ENCODE results near the gene DCP2.
A peak's percentile ranks its signal among the peaks of the same experiment; 100 is the strongest.

Gene DCP2

DNA sequence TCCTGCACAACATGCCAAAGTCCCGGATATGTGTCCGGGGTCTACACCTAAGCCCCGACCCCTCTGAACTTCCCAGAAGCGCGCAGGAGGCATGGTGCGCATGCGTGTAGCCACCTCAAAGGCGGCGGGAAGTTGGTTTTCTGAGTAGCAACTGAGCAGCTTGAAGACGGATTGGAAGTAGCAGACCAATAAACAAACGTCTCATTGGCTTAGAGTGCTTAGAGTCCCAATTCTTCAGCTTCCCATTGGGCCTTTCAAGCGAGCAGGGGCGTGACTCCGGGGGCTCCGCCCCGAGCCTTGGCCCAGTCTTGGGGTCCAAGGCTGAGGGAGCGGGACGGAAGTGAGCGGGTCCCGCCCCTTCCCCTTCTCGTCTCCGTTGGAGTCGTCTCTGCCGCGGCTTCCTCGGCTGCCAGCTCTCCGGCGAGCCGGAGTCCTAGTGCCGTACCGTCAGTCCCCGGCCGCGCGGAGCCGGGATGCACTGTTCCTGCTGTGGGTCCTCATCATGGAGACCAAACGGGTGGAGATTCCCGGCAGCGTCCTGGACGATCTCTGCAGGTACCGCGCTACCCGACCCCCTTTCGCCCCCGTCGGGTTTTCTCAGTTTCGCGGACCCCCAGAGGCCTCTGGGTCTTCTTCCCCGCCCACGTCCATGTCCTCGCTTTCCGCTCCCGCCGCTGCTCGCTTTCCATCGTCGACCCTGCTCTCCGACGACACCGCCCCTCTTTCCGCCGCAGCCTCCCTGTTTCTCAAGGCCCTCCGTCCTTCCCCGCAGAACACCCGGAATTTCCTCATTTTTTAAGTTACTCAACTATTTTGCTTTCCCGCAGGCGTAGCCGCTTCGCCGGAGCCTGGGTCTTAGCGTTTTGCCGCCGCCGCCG is at the start of gene DCP2:
DCP2 (plus strand) TSS at position 367 of the 878 bp plus-strand sequence; CDS start at position 503, 136 bp downstream.
- no peaks in the 10 kb centered on the region for H3K27me3 ChIP-seq (ENCODE audit: control insufficient read depth in 5 of 5, insufficient read depth in 4 of 5, low read length in 5 of 5)
- peak within 1 kb of the TSS; percentile 84 to 99 (median 95) for H3K4me3 ChIP-seq (ENCODE audit: low read depth in 1 of 5, low read length in 5 of 5)

DNA sequence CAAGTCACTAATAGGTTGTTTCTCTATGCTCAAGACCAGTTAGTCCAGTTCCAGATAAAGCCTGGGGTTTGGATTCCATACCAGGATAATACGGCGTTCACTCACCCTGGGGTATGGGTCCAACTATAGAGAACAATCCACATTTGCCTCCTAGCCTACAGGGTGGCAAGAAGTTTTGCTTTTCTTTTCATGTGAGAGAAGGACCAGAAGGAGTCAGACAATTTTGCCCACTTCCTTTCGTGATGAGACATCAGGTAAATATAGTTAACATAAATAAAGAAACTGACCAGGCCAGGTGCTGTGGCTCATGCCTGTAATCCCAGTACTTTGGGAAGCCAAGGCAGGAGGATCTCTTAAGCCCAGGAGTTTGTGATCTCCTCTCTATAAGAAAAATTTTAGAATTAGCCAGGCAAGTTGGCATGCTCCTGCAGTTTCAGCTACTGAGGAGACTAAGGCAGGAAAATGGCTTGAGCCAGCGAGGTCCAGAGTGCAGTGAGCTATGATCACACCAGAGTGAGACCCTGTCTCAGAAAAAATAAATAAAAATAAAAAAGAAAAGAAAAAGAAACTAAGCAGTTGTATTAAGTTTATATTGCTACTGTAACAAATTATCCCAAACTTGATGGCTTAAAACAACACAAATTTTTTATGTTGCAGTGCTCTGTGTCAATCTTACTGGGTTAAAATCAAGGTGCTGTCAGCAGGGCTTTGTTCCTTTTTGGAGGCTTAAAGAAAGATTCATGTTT is 47.1 kb upstream of the DCP2 start:
- H3K9ac ChIP-seq (ENCODE audit: low read length in 5 of 5) = no peak overlapping the region
- H3K36me3 ChIP-seq (ENCODE audit: control insufficient read depth in 5 of 5, insufficient read depth in 5 of 5, low read length in 5 of 5) = no peaks in the 10 kb centered on the region
- H3K4me3 ChIP-seq (ENCODE audit: low read depth in 1 of 5, low read length in 5 of 5) = no peak overlapping the region
- H3K27me3 ChIP-seq (ENCODE audit: control insufficient read depth in 5 of 5, insufficient read depth in 4 of 5, low read length in 5 of 5) = no peaks in the 10 kb centered on the region
- peaks cover 0 to 8% (median 3%) of the 10 kb centered on the region in 5 donors for H3K4me1 ChIP-seq (ENCODE audit: control insufficient read depth in 5 of 5, insufficient read depth in 5 of 5, low read length in 5 of 5)
- H3K27ac ChIP-seq (ENCODE audit: low read depth, low read length) = no peak overlapping the region
- no peaks in the 10 kb centered on the region for H3K9me3 ChIP-seq (ENCODE audit: control insufficient read depth in 5 of 5, low read length in 5 of 5)

More for the DNA sequence above, at the start of gene DCP2:
- Histone ChIP-seq H3K36me3 (ENCODE audit: control insufficient read depth in 5 of 5, insufficient read depth in 5 of 5, low read length in 5 of 5) (peaks cover 0 to 3% (median 0%) of the 10 kb centered on the region in 5 donors), H3K4me1 (ENCODE audit: control insufficient read depth in 5 of 5, insufficient read depth in 5 of 5, low read length in 5 of 5) (peaks cover 2 to 30% (median 26%) of the 10 kb centered on the region in 5 donors), H3K27ac (ENCODE audit: low read depth, low read length) (peak within 1 kb of the TSS; percentile 96), H3K9me3 (ENCODE audit: control insufficient read depth in 5 of 5, low read length in 5 of 5) (no peaks in the 10 kb centered on the region), H3K9ac (ENCODE audit: low read length in 5 of 5) (peak within 1 kb of the TSS; percentile 73 to 97 (median 95))

GRCh38 chr5:112930082-112930344 is 46.6 kb upstream of the DCP2 start:
- Histone ChIP-seq H3K9ac (ENCODE audit: low read length in 5 of 5) (no peak overlapping the region), H3K4me3 (ENCODE audit: low read depth in 1 of 5, low read length in 5 of 5) (no peak overlapping the region), H3K27ac (ENCODE audit: low read depth, low read length) (no peak overlapping the region), H3K9me3 (ENCODE audit: control insufficient read depth in 5 of 5, low read length in 5 of 5) (no peaks in the 10 kb centered on the region), H3K36me3 (ENCODE audit: control insufficient read depth in 5 of 5, insufficient read depth in 5 of 5, low read length in 5 of 5) (no peaks in the 10 kb centered on the region), H3K27me3 (ENCODE audit: control insufficient read depth in 5 of 5, insufficient read depth in 4 of 5, low read length in 5 of 5) (no peaks in the 10 kb centered on the region), H3K4me1 (ENCODE audit: control insufficient read depth in 5 of 5, insufficient read depth in 5 of 5, low read length in 5 of 5) (peaks cover 0 to 8% (median 3%) of the 10 kb centered on the region in 5 donors)

DNA sequence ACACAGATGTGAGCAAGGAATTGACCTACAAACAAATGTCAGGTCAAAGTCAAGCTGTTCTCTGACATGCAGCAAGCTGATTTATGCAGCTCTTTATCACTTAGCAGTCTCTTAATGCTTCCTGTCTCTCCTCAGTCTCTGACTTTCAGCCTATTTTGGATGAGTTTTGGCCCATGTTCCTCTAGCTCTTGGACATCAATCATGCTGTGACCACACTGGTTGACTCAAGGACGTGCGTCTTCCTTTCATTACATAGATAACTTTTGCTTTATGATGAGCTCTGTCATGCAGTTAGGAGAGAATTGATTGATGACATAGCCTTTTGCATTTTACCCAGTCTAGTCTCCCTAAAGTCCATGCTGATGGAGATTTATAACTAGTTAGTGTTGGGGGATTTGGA is 45.1 kb upstream of the DCP2 start:
- no peak overlapping the region for H3K27ac ChIP-seq (ENCODE audit: low read depth, low read length)

GRCh38 chr5:112933105-112933504 is 43.5 kb upstream of the DCP2 start:
- no peaks in the 10 kb centered on the region for H3K27me3 ChIP-seq (ENCODE audit: control insufficient read depth in 5 of 5, insufficient read depth in 4 of 5, low read length in 5 of 5)
- no peaks in the 10 kb centered on the region for H3K36me3 ChIP-seq (ENCODE audit: control insufficient read depth in 5 of 5, insufficient read depth in 5 of 5, low read length in 5 of 5)
- no peaks in the 10 kb centered on the region for H3K9me3 ChIP-seq (ENCODE audit: control insufficient read depth in 5 of 5, low read length in 5 of 5)
- peak overlapping the region; percentile 61 for H3K27ac ChIP-seq (ENCODE audit: low read depth, low read length)
- peaks cover 0 to 8% (median 3%) of the 10 kb centered on the region in 5 donors for H3K4me1 ChIP-seq (ENCODE audit: control insufficient read depth in 5 of 5, insufficient read depth in 5 of 5, low read length in 5 of 5)
- H3K9ac ChIP-seq (ENCODE audit: low read length in 5 of 5) = no peak overlapping the region
- H3K4me3 ChIP-seq (ENCODE audit: low read depth in 1 of 5, low read length in 5 of 5) = no peak overlapping the region

More for the DNA sequence above, 45.1 kb upstream of the DCP2 start:
- Histone ChIP-seq H3K36me3 (ENCODE audit: control insufficient read depth in 5 of 5, insufficient read depth in 5 of 5, low read length in 5 of 5) (no peaks in the 10 kb centered on the region), H3K27me3 (ENCODE audit: control insufficient read depth in 5 of 5, insufficient read depth in 4 of 5, low read length in 5 of 5) (no peaks in the 10 kb centered on the region), H3K9ac (ENCODE audit: low read length in 5 of 5) (no peak overlapping the region), H3K9me3 (ENCODE audit: control insufficient read depth in 5 of 5, low read length in 5 of 5) (no peaks in the 10 kb centered on the region), H3K4me3 (ENCODE audit: low read depth in 1 of 5, low read length in 5 of 5) (no peak overlapping the region), H3K4me1 (ENCODE audit: control insufficient read depth in 5 of 5, insufficient read depth in 5 of 5, low read length in 5 of 5) (peaks cover 0 to 8% (median 3%) of the 10 kb centered on the region in 5 donors)

- H3K27ac ChIP-seq (ENCODE audit: low read depth, low read length) = peak overlapping the region; percentile 61
- H3K9ac ChIP-seq (ENCODE audit: low read length in 5 of 5) = no peak overlapping the region
- H3K9me3 ChIP-seq (ENCODE audit: control insufficient read depth in 5 of 5, low read length in 5 of 5) = no peaks in the 10 kb centered on the region
- H3K36me3 ChIP-seq (ENCODE audit: control insufficient read depth in 5 of 5, insufficient read depth in 5 of 5, low read length in 5 of 5) = no peaks in the 10 kb centered on the region
- no peak overlapping the region for H3K4me3 ChIP-seq (ENCODE audit: low read depth in 1 of 5, low read length in 5 of 5)
- peaks cover 0 to 8% (median 2%) of the 10 kb centered on the region in 5 donors for H3K4me1 ChIP-seq (ENCODE audit: control insufficient read depth in 5 of 5, insufficient read depth in 5 of 5, low read length in 5 of 5)
- no peaks in the 10 kb centered on the region for H3K27me3 ChIP-seq (ENCODE audit: control insufficient read depth in 5 of 5, insufficient read depth in 4 of 5, low read length in 5 of 5)
Measured at GRCh38 chr5:112933651-112934365, 42.8 kb upstream of the DCP2 start.

- H3K27ac ChIP-seq (ENCODE audit: low read depth, low read length) = peak overlapping the region; percentile 61
- no peak overlapping the region for H3K9ac ChIP-seq (ENCODE audit: low read length in 5 of 5)
- H3K9me3 ChIP-seq (ENCODE audit: control insufficient read depth in 5 of 5, low read length in 5 of 5) = no peaks in the 10 kb centered on the region
- peaks cover 0 to 7% (median 2%) of the 10 kb centered on the region in 5 donors for H3K4me1 ChIP-seq (ENCODE audit: control insufficient read depth in 5 of 5, insufficient read depth in 5 of 5, low read length in 5 of 5)
- H3K36me3 ChIP-seq (ENCODE audit: control insufficient read depth in 5 of 5, insufficient read depth in 5 of 5, low read length in 5 of 5) = no peaks in the 10 kb centered on the region
- H3K4me3 ChIP-seq (ENCODE audit: low read depth in 1 of 5, low read length in 5 of 5) = no peak overlapping the region
- H3K27me3 ChIP-seq (ENCODE audit: control insufficient read depth in 5 of 5, insufficient read depth in 4 of 5, low read length in 5 of 5) = no peaks in the 10 kb centered on the region
Measured at GRCh38 chr5:112934366-112934663, 42.3 kb upstream of the DCP2 start.

- H3K4me1 ChIP-seq (ENCODE audit: control insufficient read depth in 5 of 5, insufficient read depth in 5 of 5, low read length in 5 of 5) = peaks cover 0 to 4% (median 0%) of the 10 kb centered on the region in 5 donors
- H3K9me3 ChIP-seq (ENCODE audit: control insufficient read depth in 5 of 5, low read length in 5 of 5) = no peaks in the 10 kb centered on the region
- no peak overlapping the region for H3K9ac ChIP-seq (ENCODE audit: low read length in 5 of 5)
- no peak overlapping the region for H3K4me3 ChIP-seq (ENCODE audit: low read depth in 1 of 5, low read length in 5 of 5)
- no peaks in the 10 kb centered on the region for H3K36me3 ChIP-seq (ENCODE audit: control insufficient read depth in 5 of 5, insufficient read depth in 5 of 5, low read length in 5 of 5)
- no peak overlapping the region for H3K27ac ChIP-seq (ENCODE audit: low read depth, low read length)
- no peaks in the 10 kb centered on the region for H3K27me3 ChIP-seq (ENCODE audit: control insufficient read depth in 5 of 5, insufficient read depth in 4 of 5, low read length in 5 of 5)
Measured at GRCh38 chr5:112935675-112936074, 40.9 kb upstream of the DCP2 start.

DNA sequence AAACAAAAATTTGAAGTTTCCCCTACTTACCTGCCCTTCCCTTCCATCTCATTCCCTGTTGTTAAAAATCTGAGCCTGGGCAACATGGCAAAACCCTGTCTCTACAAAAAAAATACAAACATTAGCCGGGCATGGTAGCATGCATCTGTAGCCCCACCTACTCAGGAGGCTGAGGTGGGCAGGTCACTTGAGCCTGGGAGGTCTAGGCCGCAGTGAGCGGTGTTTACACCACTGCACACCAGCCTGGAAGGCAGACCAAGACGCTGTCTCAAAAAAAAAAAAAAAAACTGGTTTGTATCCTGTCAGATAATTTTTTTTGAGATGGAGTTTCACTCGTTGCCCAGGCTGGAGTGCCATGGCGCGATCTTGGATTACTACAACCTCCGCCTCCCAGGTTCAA is 38.3 kb upstream of the DCP2 start:
- Histone ChIP-seq H3K36me3 (ENCODE audit: control insufficient read depth in 5 of 5, insufficient read depth in 5 of 5, low read length in 5 of 5) (no peaks in the 10 kb centered on the region), H3K9me3 (ENCODE audit: control insufficient read depth in 5 of 5, low read length in 5 of 5) (no peaks in the 10 kb centered on the region), H3K9ac (ENCODE audit: low read length in 5 of 5) (no peak overlapping the region), H3K4me1 (ENCODE audit: control insufficient read depth in 5 of 5, insufficient read depth in 5 of 5, low read length in 5 of 5) (peaks cover 0 to 2% (median 0%) of the 10 kb centered on the region in 5 donors), H3K27ac (ENCODE audit: low read depth, low read length) (no peak overlapping the region), H3K27me3 (ENCODE audit: control insufficient read depth in 5 of 5, insufficient read depth in 4 of 5, low read length in 5 of 5) (no peaks in the 10 kb centered on the region), H3K4me3 (ENCODE audit: low read depth in 1 of 5, low read length in 5 of 5) (no peak overlapping the region)

DNA sequence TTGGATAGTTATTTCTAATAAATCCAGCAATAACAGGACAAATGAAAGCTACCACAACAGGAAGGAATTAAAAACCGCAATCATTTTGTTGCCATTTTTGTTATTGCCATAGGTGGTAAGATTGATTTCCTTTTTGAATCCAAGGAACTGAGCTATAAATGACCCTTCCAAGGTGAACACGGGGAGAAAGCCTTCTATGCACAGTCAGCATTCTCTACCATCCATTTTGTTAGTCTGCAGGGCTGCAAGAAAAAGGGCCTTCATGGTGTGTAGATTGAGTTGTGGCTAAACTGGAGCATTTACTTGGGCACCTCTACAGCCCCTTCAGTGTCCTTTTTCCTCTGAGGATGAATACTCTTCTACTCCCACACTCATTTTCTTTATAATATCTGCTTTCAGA is 35.9 kb upstream of the DCP2 start:
- no peaks in the 10 kb centered on the region for H3K4me1 ChIP-seq (ENCODE audit: control insufficient read depth in 5 of 5, insufficient read depth in 5 of 5, low read length in 5 of 5)
- H3K4me3 ChIP-seq (ENCODE audit: low read depth in 1 of 5, low read length in 5 of 5) = no peak overlapping the region
- H3K27me3 ChIP-seq (ENCODE audit: control insufficient read depth in 5 of 5, insufficient read depth in 4 of 5, low read length in 5 of 5) = no peaks in the 10 kb centered on the region
- no peaks in the 10 kb centered on the region for H3K36me3 ChIP-seq (ENCODE audit: control insufficient read depth in 5 of 5, insufficient read depth in 5 of 5, low read length in 5 of 5)
- H3K27ac ChIP-seq (ENCODE audit: low read depth, low read length) = no peak overlapping the region
- H3K9me3 ChIP-seq (ENCODE audit: control insufficient read depth in 5 of 5, low read length in 5 of 5) = no peaks in the 10 kb centered on the region
- H3K9ac ChIP-seq (ENCODE audit: low read length in 5 of 5) = no peak overlapping the region

All from subcutaneous abdominal adipose tissue (tissue), 5 donors.